KG1 (cell line): ENCODE data around the gene ULBP2.
A peak's percentile ranks its signal among the peaks of the same experiment; 100 is the strongest.
"Not testable (repeated sequence)": the region's sequence is repeated elsewhere in the genome, so short reads cannot be mapped to it uniquely, and the experiment has no call there.

ENCODE experiments used
- DNase-seq: peaks from one replicate; lab custom pipeline; 2025; lab: John Stamatoyannopoulos, UW

The ULBP2 gene

DNA sequence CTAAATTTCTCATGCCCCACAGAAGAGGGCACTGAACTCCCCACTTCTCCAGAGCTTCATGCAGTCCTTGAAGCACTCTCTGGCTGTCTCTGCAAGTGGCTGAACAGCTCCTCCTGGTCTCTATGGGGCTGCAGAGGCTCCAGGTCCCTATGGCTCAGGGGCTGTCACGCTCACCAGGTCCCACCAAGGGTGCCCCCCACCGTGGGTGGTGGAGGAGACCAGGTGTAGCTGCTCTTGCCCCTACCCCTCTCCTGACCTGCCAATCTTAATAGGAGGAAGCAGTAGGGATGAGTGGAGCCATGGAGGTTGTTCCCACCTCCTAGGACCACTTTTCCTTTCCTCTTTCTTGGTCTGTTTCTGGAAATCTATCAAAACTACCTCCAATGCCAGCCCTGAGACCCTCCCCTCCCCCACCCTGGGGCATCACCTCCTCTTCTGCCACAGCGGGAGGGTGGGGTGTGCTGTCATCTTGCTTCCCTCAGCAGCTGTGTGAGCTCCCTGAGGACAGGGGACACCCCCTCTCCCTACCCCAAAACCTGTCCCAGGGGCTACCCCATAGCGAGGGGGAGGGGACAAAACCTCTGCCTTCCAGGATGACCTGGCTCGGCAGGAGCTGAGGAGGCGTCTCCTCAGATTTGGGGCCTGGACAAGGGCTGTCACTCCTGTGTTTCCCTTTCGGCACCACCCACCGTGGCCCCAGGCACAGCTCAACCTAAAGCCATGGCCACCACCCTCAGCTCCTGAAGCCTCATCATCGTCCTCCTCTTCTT is 31.9 kb upstream of the ULBP2 start:
- DNase-seq = no peak

DNA sequence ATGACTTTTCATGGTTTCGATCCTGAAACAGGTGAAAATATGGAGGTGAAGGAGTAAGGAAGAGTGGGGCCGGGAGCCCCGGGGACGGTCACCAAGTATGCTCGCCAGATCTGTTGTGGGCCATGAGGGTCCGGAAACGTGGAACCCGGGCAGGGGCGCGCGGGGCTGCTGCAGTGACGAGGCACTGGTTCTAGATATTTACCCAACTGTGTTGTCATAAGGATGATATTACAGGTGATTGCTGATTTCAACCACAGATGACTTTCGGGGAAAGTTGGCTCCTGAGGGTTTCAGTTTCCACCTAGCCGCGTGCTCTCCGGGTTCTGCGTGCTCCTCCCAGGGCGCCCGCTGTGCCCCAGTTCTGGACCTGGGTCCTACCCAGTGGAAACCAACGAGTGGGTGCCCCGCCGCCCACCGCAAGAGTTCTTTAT is 31.1 kb upstream of the ULBP2 start:
- no peak for DNase-seq

DNA sequence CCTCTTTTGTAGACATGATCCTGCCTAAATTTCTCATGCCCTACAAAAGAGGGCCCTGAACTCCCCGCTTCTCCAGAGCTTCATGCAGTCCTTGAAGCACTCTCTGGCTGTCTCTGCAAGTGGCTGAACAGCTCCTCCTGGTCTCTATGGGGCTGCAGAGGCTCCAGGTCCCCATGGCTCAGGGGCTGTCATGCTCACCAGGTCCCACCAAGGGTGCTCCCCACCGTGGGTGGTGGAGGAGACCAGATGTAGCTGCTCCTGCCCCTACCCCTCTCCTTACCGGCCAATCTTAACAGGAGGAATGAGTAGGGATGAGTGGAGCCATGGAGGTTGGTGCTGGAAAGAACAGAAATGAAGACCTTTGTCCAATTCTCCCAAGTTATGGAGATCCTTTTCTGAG is 29.1 kb upstream of the ULBP2 start:
- not testable (repeated sequence) for DNase-seq

DNA sequence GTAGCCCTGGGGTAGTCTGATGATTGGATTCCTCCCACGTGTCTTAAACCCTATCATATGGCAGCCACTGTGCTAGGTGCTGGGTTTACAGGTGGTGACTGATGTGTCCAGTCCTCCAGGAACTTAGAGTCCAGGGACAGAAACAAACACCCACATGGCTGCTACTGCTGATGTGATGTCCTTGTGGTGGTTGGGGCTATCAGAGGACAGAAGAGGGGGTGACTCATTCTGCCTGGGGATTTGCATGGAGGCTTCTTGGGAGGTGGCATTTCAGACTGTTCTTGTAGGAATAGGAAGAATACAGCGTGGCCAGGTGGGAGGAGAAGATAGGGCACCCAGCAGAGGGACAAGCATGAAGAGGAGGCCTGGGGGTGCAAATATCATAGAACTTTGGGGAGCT is 28.7 kb upstream of the ULBP2 start:
- no peak for DNase-seq

DNA sequence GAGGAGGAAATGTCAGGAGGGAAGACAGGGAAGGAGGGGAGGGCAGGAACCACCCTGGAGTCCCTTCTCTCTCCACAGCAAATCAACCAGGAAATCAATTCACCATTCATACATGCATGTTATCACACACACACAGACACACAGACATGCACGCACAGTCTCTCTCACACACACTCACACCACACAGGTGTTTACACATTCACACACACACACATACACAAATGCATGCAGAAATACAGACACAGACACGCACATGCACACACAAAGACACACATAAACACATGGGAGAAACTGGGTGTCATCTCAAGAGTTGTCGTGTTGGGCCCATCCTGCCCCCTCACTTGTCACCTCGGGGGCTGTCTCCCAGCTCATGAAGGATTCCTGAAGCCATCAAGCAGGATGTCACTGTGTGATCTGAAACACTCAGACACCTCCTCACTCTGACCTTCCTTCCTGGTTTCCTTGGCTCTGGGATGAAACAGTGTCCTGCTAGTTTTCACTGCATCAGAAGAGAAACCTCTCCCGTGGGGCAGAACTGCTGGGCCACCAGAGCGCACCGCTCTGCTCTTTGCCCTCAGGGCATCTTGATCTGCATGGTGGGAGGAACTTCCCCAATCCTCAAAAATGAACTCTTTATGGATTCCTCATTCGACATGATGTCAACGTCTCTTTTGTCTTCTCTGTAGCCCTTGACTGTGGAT is 28.1 kb upstream of the ULBP2 start:
- no peak for DNase-seq

DNA sequence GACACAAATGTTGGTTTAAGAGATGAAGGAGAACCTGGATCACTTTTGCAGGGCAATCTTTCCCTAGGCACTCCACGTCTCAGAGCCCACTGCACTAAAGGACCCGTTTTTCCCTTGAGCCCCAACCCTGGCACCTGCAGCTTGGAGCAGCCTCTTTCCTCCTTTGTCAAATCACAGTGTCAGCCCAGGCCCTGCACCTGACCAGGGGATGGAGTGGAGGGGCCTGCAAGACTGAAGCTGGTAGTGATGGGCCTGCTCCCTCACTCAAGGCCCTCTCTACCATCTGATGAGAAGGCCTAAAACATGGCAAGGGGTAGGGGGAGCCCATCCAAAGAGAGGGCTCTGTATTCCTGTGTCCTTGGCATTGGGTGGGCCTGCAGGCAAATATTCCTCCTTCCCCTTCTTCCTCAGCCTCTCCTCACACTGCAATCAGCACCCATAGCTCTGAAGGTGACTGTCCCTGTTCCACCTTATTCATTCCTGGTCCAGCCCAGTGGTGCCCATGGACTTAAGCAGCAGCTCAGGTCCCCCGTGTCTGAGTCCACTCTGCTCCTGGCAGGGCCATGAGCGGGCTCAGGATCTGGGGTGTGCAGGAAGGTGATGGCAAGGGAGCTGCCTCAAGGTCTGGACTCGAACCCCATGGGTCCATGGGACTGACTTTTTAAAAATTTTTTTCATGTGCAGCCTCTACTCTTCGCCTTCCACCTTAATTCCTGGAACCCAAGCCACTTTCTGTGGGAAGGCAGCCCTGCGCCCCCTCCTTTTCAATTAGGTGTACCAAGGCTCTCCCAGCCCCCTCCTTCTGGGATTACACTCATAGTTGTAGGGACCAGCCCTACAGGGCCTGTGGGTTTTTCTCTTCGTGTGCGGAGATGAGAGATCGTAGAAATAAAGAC is 25.6 kb upstream of the ULBP2 start:
- no peak for DNase-seq

DNA sequence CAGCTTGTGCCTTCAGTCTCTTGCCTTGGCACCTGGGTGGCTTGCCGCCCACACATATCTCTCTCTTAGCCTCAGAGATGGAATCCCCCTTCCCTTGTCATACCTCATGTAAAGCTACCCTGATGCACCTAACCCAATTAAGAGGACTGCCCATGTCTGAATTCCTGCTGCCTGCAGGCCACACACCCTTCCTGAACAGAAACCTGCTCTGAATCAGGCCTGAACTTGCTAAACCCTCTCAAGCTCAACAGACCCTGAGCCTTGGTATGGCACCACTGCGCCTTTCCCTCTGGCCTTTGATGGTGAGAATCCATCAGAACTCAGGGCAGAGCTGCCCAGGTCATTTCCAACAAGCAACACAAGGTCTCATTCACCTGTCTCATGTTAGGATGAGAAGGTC is 24.1 kb upstream of the ULBP2 start:
- DNase-seq = no peak

DNA sequence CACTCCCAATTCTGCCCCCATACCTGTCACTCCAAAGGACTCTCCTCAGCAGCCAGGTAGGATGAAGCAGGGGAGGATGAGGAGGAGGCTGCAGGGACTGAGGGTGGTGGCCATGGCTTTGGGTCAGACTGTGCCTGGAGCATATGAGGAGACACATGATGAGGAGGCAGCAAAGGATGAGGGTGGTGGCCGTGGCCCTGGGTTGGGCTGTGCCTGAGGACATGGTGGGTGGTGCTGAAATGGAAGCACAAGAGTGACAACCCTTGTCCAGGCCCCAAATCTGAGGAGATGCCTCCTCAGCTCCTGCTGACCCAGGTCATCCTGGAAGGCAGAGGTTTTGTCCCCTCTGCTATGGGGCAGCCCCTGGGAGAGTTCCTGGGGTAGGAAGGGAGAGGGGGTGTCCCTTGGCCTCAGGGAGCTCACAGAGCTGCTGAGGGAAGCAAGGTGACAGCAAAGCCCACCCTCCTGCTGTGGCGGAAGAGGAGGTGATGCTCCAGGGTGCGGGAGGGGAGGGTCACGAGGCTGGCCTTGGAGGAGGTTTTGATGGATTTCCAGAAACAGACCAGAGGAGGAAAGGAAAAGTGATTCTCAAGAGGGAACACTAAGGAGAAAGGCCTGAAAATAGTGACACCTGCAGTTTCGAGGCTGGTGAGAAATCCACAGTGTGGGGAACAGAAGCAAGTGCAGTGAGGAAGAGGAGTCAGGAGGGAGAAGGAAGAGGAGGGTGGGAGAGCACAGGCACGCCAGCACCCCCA is 23.5 kb upstream of the ULBP2 start:
- no peak for DNase-seq

DNA sequence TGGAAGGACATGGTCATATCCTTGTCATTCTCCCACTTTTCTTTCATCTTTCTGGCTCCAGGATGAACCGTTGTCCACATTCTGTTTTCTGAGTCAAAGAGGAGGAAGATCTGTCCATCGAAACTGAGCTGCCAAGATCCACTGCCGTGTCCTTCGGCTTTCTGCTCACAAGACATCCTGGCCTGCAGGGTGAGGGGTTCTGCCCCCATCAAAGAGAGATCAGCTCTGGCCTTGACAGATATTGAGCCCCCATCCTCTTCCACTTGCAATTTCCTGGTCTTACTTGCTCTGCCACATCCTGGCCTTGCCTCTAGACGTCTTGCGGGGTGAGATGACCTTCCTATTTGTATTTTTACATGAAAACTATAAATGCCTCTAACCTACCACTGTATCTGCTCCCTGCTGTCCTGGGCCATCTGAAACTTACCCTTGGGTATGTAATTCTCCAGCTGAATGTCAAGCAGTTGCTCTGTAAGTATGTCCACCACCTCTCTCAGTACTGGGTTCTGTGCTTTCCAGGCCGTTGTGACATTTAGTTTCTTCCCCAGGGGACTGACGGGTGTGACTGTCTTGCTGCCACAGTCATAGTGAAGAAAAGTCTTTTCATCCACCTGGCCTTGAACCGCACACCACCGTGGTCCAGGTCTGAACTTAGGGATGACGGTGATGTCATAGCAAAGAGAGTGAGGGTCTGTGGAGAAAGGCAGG is 22.5 kb upstream of the ULBP2 start:
- DNase-seq = not testable (repeated sequence)

DNA sequence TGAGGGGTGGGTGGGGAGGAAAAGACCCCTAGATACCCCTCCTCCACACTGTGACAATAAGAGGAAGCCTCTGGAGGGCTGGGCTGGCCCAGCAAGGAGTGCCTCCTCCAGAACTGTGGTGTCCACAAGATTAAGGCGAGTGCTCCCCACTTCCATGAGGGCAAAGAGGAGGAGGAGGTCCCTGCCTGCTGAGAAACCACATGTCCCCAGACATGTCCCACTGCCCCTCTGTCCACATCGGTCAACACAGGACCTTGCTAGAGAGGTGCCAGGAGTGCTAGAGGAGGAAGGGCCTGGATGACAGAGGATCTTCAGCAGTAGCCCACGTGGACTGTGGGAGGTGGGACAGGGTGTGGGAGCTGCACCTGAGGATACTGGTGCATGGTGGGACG is 22.0 kb upstream of the ULBP2 start:
- no peak for DNase-seq

DNA sequence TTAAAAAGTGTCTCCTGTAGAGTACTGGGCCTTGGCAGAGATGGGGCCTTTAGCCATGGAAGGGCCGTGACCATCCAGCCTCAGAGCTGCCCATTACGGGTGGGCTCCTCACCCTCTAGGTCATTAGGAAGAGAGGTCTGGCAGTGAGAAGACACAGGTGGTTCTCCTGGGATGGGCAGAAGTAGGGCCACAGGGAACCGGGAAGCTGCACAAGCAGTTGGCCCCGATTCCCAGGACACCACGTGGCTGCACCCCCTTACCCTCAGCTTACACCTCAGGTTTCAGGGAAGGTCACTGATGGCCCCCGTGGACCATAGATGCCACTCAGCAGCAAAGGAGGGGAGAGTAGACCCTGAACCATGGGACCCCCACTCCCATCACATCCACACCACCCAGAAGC is 20.5 kb upstream of the ULBP2 start:
- no peak for DNase-seq

DNA sequence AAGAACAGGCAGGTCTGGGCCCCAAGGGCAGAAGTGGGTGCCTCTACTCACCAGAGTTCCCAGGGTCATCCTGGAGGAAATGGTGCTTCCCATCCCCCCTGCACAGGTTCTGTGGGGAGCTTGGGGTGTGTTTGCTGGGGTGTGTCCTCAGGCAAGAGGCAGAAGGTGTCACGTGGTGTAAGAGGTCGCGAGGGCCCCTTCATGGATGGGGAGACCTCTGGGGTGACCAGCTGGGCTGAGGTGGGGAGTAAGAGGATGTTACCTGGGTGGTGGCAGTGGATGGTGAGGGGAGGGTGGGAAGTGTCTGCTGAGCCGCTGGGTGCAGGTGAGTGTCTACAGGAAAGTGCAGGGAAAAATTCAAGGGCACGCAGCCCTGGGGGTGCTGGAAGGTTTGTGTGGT is 19.7 kb upstream of the ULBP2 start:
- not testable (repeated sequence) for DNase-seq

DNA sequence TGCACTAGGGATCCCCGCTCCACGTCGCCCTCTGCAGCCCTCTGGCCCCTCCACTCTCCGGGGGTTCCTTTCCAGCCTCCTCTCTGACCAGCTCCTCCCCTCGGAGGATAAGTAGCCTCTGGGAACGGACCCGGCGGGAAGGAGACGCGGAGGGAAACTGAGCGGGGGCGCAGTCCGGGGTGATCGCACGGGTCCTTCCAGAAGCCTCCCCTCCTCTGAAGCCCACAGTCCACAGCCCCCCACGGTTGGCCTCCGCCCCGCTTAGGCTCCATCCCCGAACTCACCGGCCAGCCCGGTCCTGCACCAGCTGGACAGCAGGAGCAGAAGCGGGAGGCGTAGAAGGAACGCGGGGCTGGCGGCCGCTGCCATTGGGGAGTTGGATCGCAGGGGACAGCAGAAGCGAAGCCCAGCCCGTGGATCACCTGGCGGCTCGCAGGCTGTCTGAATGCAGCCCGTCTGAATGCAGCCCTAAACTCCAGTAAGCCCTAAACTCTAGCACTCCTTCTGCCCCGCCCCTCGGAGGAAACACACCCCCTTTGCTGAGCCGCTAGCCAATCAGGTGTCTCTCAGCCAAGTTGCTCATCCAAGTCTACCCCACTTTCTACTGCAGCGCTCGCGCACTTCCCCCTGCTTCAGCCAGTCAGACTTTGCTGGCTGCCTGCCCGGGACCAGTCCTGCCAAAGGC is 19.0 kb upstream of the ULBP2 start, which contains the start of gene RAET1G:
TSS of gene RAET1G (minus strand) at position 480 of the 685 bp plus-strand sequence. CDS start at position 369, 111 bp downstream.
- no peak for DNase-seq

DNA sequence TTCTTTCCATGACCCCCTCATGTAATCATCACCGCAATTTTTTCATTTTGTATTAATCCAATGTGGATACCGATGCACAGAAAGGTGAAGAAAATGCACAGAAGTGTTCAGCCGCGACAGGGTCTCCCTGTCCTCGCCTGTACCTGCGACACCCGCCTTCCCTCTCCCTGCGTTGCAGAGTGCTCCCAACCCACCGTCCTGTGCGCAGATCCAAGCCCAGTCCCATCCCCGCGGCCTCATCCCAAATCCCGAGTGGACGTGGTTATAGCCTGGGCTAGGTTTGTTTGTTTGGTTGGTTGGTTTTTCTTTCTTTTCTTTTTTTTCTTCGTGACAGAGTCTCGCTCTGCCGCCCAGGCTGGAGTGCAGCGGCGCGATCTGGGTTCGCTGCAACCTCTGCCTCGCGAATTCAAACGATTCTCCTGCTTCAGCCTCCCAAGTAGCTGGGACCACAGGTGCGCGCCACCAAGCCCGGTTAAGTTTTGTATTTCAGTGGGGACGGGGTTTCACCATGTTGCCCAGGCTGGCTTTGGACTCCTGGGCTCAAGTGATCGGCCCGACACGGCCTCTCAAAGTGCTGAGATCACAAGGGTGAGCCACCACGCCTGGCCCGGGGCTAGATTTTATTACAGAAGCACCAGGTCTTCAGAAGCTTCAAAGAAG is 18.4 kb upstream of the ULBP2 start:
- DNase-seq = no peak

DNA sequence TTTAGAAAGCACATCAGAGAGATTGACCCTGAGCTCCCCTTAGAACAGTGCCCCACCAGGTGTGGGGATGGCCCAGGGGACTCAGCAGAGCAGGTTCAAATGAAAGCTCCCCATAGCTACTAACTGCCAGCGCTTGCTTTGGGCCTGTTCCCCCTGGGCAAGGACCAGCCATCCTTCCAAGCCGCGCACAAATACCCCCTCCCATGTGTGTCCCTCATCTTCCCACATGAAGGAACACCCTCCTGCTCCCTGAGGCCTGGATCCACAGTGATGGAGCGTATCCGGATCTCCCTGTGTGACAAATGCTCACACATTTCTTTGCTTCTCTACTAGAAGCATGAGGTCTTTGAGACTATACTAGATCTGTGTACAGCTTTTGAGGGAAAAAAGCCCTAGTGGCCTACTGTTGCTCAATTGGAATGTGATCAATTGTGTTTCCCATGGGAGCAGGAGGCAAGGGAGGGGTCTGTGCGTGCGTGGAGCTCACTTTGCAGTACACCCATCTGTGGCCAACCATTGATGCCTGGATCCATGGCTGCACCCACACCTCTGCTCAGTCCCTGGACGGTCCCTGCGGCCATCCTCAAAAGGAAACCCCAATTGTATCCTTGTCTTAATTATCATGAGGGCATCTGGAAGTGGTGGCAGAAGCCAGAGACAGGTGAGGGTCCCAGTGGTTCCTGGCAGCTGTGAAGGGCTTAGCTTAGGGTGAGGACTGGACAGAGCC is 17.4 kb upstream of the ULBP2 start:
- no peak for DNase-seq

DNA sequence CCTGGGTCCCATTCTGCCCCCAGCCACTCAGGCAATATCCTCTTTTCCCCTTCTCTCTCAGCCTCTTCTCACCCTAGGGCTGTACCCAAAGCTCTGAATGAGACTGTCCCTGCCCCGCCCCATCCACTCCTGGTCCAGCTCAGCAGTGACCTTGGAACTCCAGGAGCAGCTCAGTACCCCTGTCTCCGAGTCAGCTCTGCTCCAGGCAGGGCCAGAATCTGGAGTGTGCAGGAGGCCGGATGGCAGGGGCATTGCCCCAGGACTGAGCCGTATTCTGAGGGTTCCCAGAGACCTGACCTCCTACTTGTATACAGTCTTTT is 16.9 kb upstream of the ULBP2 start:
- DNase-seq = no peak

DNA sequence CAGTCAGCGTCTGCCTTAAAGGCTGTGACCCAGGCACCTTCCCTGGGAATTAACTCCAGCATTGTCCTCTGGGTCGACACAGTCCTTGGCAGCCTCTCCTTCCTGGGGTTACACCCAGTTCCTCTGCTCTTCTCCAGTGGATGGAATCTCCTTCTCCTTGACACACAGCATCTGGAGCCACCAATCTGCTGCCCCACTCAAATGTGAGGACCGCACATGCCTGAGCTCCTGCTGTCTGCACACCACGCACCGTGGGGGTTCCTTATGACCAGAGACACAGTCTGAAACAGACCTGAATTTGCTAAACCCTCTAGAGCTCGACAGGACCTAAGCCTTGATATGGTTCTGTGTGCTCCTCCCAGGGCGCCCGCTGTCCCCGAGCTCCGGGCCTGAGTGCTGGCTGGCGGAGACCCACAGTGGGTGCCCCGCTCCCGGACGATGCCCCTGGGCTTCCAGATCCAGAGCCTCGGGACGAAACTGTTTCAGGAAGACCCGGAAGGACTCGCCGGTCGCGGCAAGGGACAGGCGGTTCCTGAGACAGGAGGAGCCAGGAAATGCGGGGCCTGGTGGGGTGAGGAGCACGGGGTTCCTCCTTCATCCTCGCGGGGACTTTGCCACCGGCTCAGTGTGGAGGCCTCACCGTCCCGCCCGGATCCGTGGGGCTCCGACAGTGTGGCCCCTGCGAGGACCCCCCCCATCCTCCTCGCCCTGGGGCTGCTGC is 16.4 kb upstream of the ULBP2 start:
- no peak for DNase-seq

DNA sequence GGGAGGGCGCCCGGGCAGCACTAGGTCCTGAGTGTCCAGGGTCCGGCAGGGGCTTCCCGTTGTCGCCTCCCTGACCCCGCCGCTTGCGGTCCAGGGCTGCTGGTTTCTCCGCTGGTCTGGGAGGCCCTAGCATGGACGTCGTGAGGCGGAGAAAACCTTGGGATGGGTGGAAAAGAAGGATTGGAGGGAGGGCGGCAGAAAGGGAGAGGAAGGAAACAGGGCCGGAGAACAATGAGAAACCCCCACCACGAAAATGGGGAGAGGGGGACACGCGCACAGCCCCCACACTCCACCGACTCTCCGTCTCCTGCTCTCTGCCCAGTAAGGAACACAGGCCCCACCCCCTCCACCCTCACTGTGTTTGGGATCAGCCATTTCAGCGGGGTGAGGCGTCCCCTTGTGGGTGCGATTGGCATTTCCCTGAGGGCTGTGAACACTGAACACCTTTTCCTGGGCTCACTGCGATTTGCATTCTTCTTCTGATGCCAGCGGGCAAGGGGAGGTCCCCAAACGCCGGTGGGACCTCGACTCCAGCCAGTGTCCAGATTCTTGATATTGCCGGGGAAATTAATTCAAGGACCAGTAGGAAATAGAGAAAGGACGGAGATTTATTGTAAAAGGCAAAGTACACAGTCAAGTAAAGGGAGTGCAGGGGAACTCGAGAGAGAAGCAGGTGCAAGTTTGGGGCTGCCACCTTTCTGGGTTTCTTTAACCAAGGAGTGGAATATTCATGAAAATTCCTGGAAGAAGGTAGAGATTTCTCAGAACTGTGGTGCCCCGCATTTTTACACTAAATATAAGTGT is 15.6 kb upstream of the ULBP2 start:
- DNase-seq = peak; percentile 58
